ENCODE measurements around the gene FIGNL1.

FIGNL1 gene

GRCh38 chr7:50409856-50410745, 40.0 kb downstream of the FIGNL1 start:
- no peak overlapping the region for H3K4me3 ChIP-seq (ENCODE audit: low read depth, low read length)
- no peak for TF ChIP-seq CTCF (IDR thresholded peaks at IDR 0.05; ENCODE audit: low read depth, low read length, missing control alignments)
- in situ Hi-C loops (cut with HindIII; ENCODE audit: low pct_ligation_motif_present, low sequenced_read_pairs), result no loop called here
- no peak overlapping the region for H3K27ac ChIP-seq
- no peak for DNase-seq
- H3K36me3 ChIP-seq (replicated peaks), result no peaks in the 10 kb centered on the region
- H3K27me3 ChIP-seq (replicated peaks), result no peaks in the 10 kb centered on the region

GRCh38 chr7:50406935-50407334, 43.2 kb downstream of the FIGNL1 start:
- Histone ChIP-seq H3K27me3 (replicated peaks) (no peaks in the 10 kb centered on the region), H3K4me3 (ENCODE audit: low read depth, low read length) (no peak overlapping the region), H3K27ac (no peak overlapping the region), H3K36me3 (replicated peaks) (no peaks in the 10 kb centered on the region)
- no peak for DNase-seq
- TF ChIP-seq CTCF (IDR thresholded peaks at IDR 0.05; ENCODE audit: low read depth, low read length, missing control alignments), result no peak
- in situ Hi-C loops (cut with HindIII; ENCODE audit: low pct_ligation_motif_present, low sequenced_read_pairs), result no loop called here

GRCh38 chr7:50405221-50405620, 44.9 kb downstream of the FIGNL1 start:
- no peak for DNase-seq
- no peak for TF ChIP-seq CTCF (IDR thresholded peaks at IDR 0.05; ENCODE audit: low read depth, low read length, missing control alignments)
- no peaks in the 10 kb centered on the region for H3K36me3 ChIP-seq (replicated peaks)
- H3K27ac ChIP-seq, result no peak overlapping the region
- peaks cover 5% of the 10 kb centered on the region for H3K27me3 ChIP-seq (replicated peaks)
- H3K4me3 ChIP-seq (ENCODE audit: low read depth, low read length), result no peak overlapping the region
- in situ Hi-C loops (cut with HindIII; ENCODE audit: low pct_ligation_motif_present, low sequenced_read_pairs), result no loop called here

GRCh38 chr7:50404392-50404791, 45.8 kb downstream of the FIGNL1 start:
- Histone ChIP-seq H3K27ac (no peak overlapping the region), H3K4me3 (ENCODE audit: low read depth, low read length) (no peak overlapping the region), H3K27me3 (replicated peaks) (peaks cover 13% of the 10 kb centered on the region), H3K36me3 (replicated peaks) (no peaks in the 10 kb centered on the region)
- TF ChIP-seq CTCF (IDR thresholded peaks at IDR 0.05; ENCODE audit: low read depth, low read length, missing control alignments), result peak; percentile 31
- in situ Hi-C loops (cut with HindIII; ENCODE audit: low pct_ligation_motif_present, low sequenced_read_pairs), result no loop called here
- no peak for DNase-seq

- DNase-seq, result no peak
- no peak overlapping the region for H3K4me3 ChIP-seq (ENCODE audit: low read depth, low read length)
- TF ChIP-seq CTCF (IDR thresholded peaks at IDR 0.05; ENCODE audit: low read depth, low read length, missing control alignments), result no peak
- H3K36me3 ChIP-seq (replicated peaks), result no peaks in the 10 kb centered on the region
- H3K27me3 ChIP-seq (replicated peaks), result peaks cover 17% of the 10 kb centered on the region
- in situ Hi-C loops (cut with HindIII; ENCODE audit: low pct_ligation_motif_present, low sequenced_read_pairs), result no loop called here
- H3K27ac ChIP-seq, result no peak overlapping the region
These were observed 50.0 kb downstream of the FIGNL1 start for GRCh38 chr7:50400114-50400513.

Measured in brain microvascular endothelial cell (primary cell).